ENCODE data around the gene PARD6A.
A peak's percentile ranks its signal among the peaks of the same experiment; 100 is the strongest.
"Not testable (repeated sequence)": the region's sequence is repeated elsewhere in the genome, so short reads cannot be mapped to it uniquely, and the experiment has no call there.

PARD6A gene

GRCh38 chr16:67667817-67668494 lies 7.2 kb downstream of the PARD6A start:
- DNase-seq = peak; percentile 88

GRCh38 chr16:67668495-67669157 lies 7.9 kb downstream of the PARD6A start:
- peak; percentile 33 for DNase-seq

GRCh38 chr16:67669499-67670101 lies 8.8 kb downstream of the PARD6A start:
- no peak for DNase-seq

- no peak for DNase-seq
Observed at GRCh38 chr16:67672306-67672705, 11.5 kb downstream of the PARD6A start.

- DNase-seq = peak; percentile 57
Observed at GRCh38 chr16:67672739-67673662, 12.2 kb downstream of the PARD6A start.

GRCh38 chr16:67673712-67674580 lies 13.2 kb downstream of the PARD6A start:
- DNase-seq = no peak

- no peak for DNase-seq
Observed at GRCh38 chr16:67674851-67675578, 14.3 kb downstream of the PARD6A start.

- no peak for DNase-seq
Observed at GRCh38 chr16:67675579-67675935, 14.8 kb downstream of the PARD6A start.

GRCh38 chr16:67675999-67676398 lies 15.2 kb downstream of the PARD6A start:
- DNase-seq = no peak

- no peak for DNase-seq
Observed at GRCh38 chr16:67676516-67676915, 15.8 kb downstream of the PARD6A start.

- no peak for DNase-seq
Observed at GRCh38 chr16:67676939-67677338, 16.2 kb downstream of the PARD6A start.

GRCh38 chr16:67677712-67678111 lies 17.0 kb downstream of the PARD6A start:
- no peak for DNase-seq

- DNase-seq = no peak
Observed at GRCh38 chr16:67678354-67679023, 17.7 kb downstream of the PARD6A start.

- no peak for DNase-seq
Observed at GRCh38 chr16:67679935-67680897, 19.5 kb downstream of the PARD6A start.

- no peak for DNase-seq
Observed at GRCh38 chr16:67683767-67684166, 23.0 kb downstream of the PARD6A start.

- no peak for DNase-seq
Observed at GRCh38 chr16:67685388-67686112, 24.8 kb downstream of the PARD6A start.

GRCh38 chr16:67693517-67694285 lies 32.9 kb downstream of the PARD6A start:
- not testable (repeated sequence) for DNase-seq

GRCh38 chr16:67694611-67695010 lies 33.9 kb downstream of the PARD6A start:
- no peak for DNase-seq

Measured in activated CD4-positive, alpha-beta T cell treated with anti-CD3 and anti-CD28 coated beads, Interleukin-2, Interleukin-6, amounts not matched to agents 100 ng/mL and 50 ng/mL, durations not matched to agents 16 hours and 8 hours (primary cell).